AG09309 (cell line): ENCODE measurements around the gene ZNF212.

Source experiments
- DNase-seq: peaks from one replicate; pipeline ENCODE4 v3.0.0-alpha.2; 2010; ENCODE audit warnings: low read depth
- H3K4me3 ChIP-seq: 2 replicates; pipeline ENCODE4 v1.5.1; 2011; ENCODE audit warnings: mild to moderate bottlenecking, low read depth, low read length, moderate library complexity; ENCODE audit not compliant: control insufficient read depth
- TF ChIP-seq, protein P1 (sequence below): IDR thresholded peaks from 2 replicates; pipeline ENCODE4 v1.5.1; 2011; ENCODE audit warnings: mild to moderate bottlenecking, low read depth, low read length, inconsistent platforms; ENCODE audit not compliant: insufficient read depth, control insufficient read depth; ENCODE audit errors: missing control alignments

The ZNF212 gene

DNA sequence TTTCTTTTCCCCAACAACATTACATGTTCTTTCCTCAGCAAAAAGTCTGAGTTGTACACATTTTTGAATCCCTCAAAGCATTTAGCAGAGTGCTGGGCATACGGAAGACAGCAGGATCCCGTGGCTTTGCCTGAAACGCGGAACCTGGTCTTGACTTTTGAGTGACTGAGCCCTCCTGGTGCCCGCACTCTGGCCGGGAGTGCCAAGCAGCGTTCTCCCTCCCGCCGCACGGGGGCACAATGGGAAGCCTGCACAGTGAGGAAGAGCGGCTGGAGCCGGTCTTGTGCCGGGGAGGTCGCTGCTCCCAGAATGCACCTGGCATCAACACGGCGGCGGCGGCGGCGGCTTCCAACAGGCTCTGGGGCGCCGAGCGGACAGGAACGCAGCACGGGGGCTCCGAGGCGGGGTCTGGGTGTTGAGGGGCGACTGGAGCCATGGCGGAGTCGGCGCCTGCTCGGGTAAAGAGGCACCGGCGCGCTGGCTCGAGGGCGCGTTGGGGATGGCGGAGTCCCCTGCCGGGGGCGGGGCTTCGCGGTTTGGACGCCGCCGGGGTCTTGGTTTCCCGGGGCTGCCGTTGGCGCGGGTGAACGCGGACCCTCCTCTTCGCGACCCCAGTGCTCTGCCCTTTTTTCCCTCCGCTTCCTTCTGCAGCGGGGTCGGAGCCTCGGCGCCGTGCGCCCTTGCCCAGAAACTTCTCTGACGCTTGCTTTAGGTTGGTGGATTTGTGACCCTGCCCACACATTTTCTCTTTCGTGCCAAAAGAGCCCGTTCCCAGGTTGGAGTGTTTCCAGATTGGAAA is at the start of gene ZNF212:
Gene ZNF212, plus strand, starts transcription at position 307 of the 799 bp plus-strand sequence. Its CDS starts 128 bp downstream, at position 435.
- H3K4me3 ChIP-seq: peak within 1 kb of the TSS; percentile 80
- TF ChIP-seq, protein P1, sequence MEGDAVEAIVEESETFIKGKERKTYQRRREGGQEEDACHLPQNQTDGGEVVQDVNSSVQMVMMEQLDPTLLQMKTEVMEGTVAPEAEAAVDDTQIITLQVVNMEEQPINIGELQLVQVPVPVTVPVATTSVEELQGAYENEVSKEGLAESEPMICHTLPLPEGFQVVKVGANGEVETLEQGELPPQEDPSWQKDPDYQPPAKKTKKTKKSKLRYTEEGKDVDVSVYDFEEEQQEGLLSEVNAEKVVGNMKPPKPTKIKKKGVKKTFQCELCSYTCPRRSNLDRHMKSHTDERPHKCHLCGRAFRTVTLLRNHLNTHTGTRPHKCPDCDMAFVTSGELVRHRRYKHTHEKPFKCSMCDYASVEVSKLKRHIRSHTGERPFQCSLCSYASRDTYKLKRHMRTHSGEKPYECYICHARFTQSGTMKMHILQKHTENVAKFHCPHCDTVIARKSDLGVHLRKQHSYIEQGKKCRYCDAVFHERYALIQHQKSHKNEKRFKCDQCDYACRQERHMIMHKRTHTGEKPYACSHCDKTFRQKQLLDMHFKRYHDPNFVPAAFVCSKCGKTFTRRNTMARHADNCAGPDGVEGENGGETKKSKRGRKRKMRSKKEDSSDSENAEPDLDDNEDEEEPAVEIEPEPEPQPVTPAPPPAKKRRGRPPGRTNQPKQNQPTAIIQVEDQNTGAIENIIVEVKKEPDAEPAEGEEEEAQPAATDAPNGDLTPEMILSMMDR: peak; percentile 94

DNA sequence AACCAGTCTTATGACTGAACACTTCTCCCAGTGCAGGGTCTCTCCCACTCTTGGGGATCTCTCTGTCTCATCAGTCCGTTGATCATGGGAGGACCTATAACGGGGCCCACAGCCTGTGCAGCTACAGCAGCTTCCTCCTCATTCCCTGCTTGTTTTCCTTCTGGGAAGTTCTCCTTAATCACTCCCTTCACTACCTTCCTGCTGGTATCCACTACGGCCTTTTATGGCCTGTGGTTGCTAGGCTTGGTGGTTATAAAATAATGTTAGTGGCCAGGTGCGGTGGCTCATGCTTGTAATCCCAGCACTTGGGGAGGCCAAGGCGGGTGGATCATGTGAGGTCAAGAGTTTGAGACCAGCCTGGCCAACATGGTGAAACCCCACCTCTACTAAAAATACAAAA is 47.6 kb upstream of the ZNF212 start:
- no peak overlapping the region for H3K4me3 ChIP-seq
- DNase-seq: no peak
- TF ChIP-seq, protein P1: no peak

More for the DNA sequence above, at the start of gene ZNF212:
- peak; percentile 46 for DNase-seq

GRCh38 chr7:149194799-149195179 is 44.7 kb upstream of the ZNF212 start:
- DNase-seq: no peak
- TF ChIP-seq, protein P1: no peak
- H3K4me3 ChIP-seq: peak overlapping the region; percentile 76

- peak within 1 kb of the TSS; percentile 76 for H3K4me3 ChIP-seq
- peak; percentile 57 for DNase-seq
- TF ChIP-seq, protein P1: peak; percentile 81
Observed at GRCh38 chr7:149195180-149196150, 44.0 kb upstream of the ZNF212 start, which contains the start of gene ZNF282. Gene ZNF282, plus strand, starts transcription at chr7:149195546. Its CDS starts 44 bp downstream, at chr7:149195590.

GRCh38 chr7:149196151-149196704 is 43.2 kb upstream of the ZNF212 start:
- peak overlapping the region; percentile 76 for H3K4me3 ChIP-seq
- no peak for DNase-seq
- TF ChIP-seq, protein P1: no peak

DNA sequence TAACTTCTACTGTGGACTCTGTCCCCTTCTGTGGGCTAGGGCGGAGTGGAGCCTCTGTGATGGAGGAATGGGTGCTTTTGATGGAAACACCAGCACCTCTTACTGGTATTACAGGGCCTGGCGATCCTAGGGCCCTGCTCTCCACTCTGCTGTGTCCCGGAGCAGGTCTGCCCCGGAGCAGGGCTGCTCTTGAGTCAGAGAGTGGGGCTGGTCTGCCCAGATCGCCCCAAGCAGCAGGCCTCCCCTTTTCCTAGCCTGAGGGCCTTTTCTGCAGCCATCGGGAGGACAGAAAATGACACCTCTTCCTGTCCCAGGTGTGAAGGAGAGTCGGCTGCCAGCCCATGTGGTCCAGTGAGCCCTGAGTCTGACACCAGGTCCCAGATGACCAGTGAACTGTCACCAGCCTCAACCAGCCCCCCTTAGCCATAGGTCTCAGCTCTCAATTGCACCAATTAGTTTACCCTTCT is 42.7 kb upstream of the ZNF212 start:
- peak overlapping the region; percentile 76 for H3K4me3 ChIP-seq
- TF ChIP-seq, protein P1: no peak
- no peak for DNase-seq
